Left renal pelvis (tissue), 4 donors: ENCODE results near the gene PLPP4. TPM values are rescaled to one million over a fixed set of nuclear protein-coding genes. Genes with fewer than 3 reads are reported as not detected.

Experiments
- DNase-seq, 4 donors: peaks; one replicate each; pipeline ENCODE4 v3.0.0-alpha.2; 2013; ENCODE audit warnings: low read depth in 4 of 4, low spot score in 3 of 4
- polyA plus RNA-seq, 4 donors: library from polyadenylated mRNA; unstranded; fragments of 120-200 nt; gene quantifications; one replicate each; pipeline ENCODE4 v1.2.1, GENCODE V29; 2013; ENCODE audit not compliant: insufficient read length in 4 of 4

Gene PLPP4
- polyA plus RNA-seq, 4 donors: 0.49 to 6.2 (median 5.2) TPM

- no peak for DNase-seq
Observed at GRCh38 chr10:120606051-120606764, 149.2 kb downstream of the PLPP4 start.

GRCh38 chr10:120607016-120607709, 150.1 kb downstream of the PLPP4 start:
- no peak for DNase-seq

GRCh38 chr10:120607710-120608703, 151.0 kb downstream of the PLPP4 start:
- DNase-seq: no peak

- DNase-seq: no peak
Observed at GRCh38 chr10:120609006-120609405, 152.0 kb downstream of the PLPP4 start.

- no peak for DNase-seq
Observed at GRCh38 chr10:120610791-120611190, 153.8 kb downstream of the PLPP4 start.

- no peak for DNase-seq
Observed at GRCh38 chr10:120612756-120613155, 155.7 kb downstream of the PLPP4 start.

- no peak for DNase-seq
Observed at GRCh38 chr10:120613180-120613579, 156.2 kb downstream of the PLPP4 start.

GRCh38 chr10:120614680-120615079, 157.7 kb downstream of the PLPP4 start:
- DNase-seq: no peak

- DNase-seq: no peak
Observed at GRCh38 chr10:120616311-120616911, 159.4 kb downstream of the PLPP4 start.

- no peak for DNase-seq
Observed at GRCh38 chr10:120628197-120628596, 171.2 kb downstream of the PLPP4 start.

GRCh38 chr10:120630266-120630665, 173.2 kb downstream of the PLPP4 start:
- DNase-seq: no peak

GRCh38 chr10:120632047-120632446, 175.0 kb downstream of the PLPP4 start:
- no peak for DNase-seq

- DNase-seq: no peak
Observed at GRCh38 chr10:120632942-120633341, 175.9 kb downstream of the PLPP4 start.

- DNase-seq: no peak
Observed at GRCh38 chr10:120634659-120635058, 177.6 kb downstream of the PLPP4 start.
